Lower leg skin (tissue), 4 donors: ENCODE data around the gene VMO1. TPM values are rescaled to one million over a fixed set of nuclear protein-coding genes. Genes with fewer than 3 reads are reported as not detected.

Experiments
- DNase-seq, 2 donors: peaks; one replicate each; pipeline ENCODE4 v3.0.0-alpha.2; 2019; ENCODE audit warnings: low spot score in 2 of 2
- H3K4me3 ChIP-seq: fragments of 200-600 bp; sonication (generic); 2 replicates; pipeline ENCODE4 v1.5.1; 2017; ENCODE audit warnings: mild to moderate bottlenecking, low read depth; ENCODE audit not compliant: poor library complexity, severe bottlenecking
- CTCF ChIP-seq, 3 donors: fragments of 450-650 bp; IDR thresholded peaks; one replicate each; pipeline ENCODE4 v1.5.1; 2016; ENCODE audit warnings: antibody characterized with exemption in 3 of 3, mild to moderate bottlenecking in 3 of 3, moderate library complexity in 2 of 3
- POLR2A ChIP-seq, 2 donors: fragments of 450-650 bp; IDR thresholded peaks; one replicate each; pipeline ENCODE4 v1.6.1; 2016 to 2017; ENCODE audit warnings: antibody characterized with exemption in 2 of 2, mild to moderate bottlenecking in 1 of 2, moderate library complexity in 1 of 2
- WGBS, 2 donors: methylation state at CpG; one replicate each; pipeline ENCODE4 v1.1.5; 2018; 5-methylcytosine and 5-hydroxymethylcytosine counted together
- intact Hi-C: fragments of 100-400 bp; cut with DNase I; formaldehyde crosslinking; loops from one replicate; pipeline ENCODE4 v1.15.0; 2023; ENCODE audit warnings: low total_unique reads
- total RNA-seq, 4 donors: library from RNA; depleted of rRNA; stranded (reverse); fragments of >200 nt; gene quantifications; one replicate each; pipeline ENCODE4 v1.1.0, GENCODE V29; 2016

Gene VMO1
- total RNA-seq, 4 donors from 2014 or later: 2.2 to 9.9 (median 5.3) TPM; not detected in 1

GRCh38 chr17:4738136-4739121 is 47.7 kb downstream of the VMO1 start:
- 12 to 21% methylated on average over 32 to 41 of the region's 41 CpGs for WGBS, 2 donors
- intact Hi-C loops: loop anchor here (5.0 kb wide), 1 partner anchor 49 kb away; the partner anchor contains the start of genes GLTPD2 and VMO1

GRCh38 chr17:4735876-4736651 is 50.1 kb downstream of the VMO1 start:
- no peak for TF ChIP-seq POLR2A (IDR thresholded peaks at IDR 0.05)
- TF ChIP-seq CTCF (IDR thresholded peaks at IDR 0.05): no peak
- H3K4me3 ChIP-seq: no peak overlapping the region
- intact Hi-C loops: loop anchor here (5.0 kb wide), 1 partner anchor 51 kb away; the partner anchor contains the start of genes GLTPD2 and VMO1
- 64 to 71% methylated on average over 9 of the region's 9 CpGs for WGBS, 2 donors
- DNase-seq: peak in 1 of 2 donors; percentile 58

More at GRCh38 chr17:4738136-4739121, 47.7 kb downstream of the VMO1 start:
- TF ChIP-seq POLR2A (IDR thresholded peaks at IDR 0.05) (no peak), CTCF (IDR thresholded peaks at IDR 0.05) (no peak)
- peak overlapping the region; percentile 75 for H3K4me3 ChIP-seq
- DNase-seq: no peak

Other genes starting within 250 kb of the VMO1 start
- 10 to 100 TPM; 53.9 to 83.7 (median 54.5) TPM for gene MYBBP1A, start 231.0 kb downstream of the VMO1 start, total RNA-seq
- 100 to 1,000 TPM; 133 to 232 (median 184) TPM for gene GGT6, start 225.8 kb downstream of the VMO1 start, total RNA-seq
- gene SMTNL2, start 201.8 kb downstream of the VMO1 start, total RNA-seq: 1 to 10 TPM in 2 of 4 donors, under 1 TPM in 1, not detected in 1; 0.25 to 3.0 (median 1.0) TPM
- under 1 TPM in 2 of 4 donors, not detected in 2; 0.54 to 0.68 TPM for gene ALOX15, start 144.7 kb downstream of the VMO1 start, total RNA-seq
- 10 to 100 TPM; 20.5 to 78.4 (median 26.0) TPM for gene PELP1, start 82.2 kb downstream of the VMO1 start, total RNA-seq
- gene ARRB2, start 75.7 kb downstream of the VMO1 start, total RNA-seq: 10 to 100 TPM in 3 of 4 donors, 1 to 10 TPM in 1; 8.5 to 16.4 (median 11.8) TPM
- 10 to 100 TPM; 22.9 to 47.0 (median 40.9) TPM for gene MED11, start 54.9 kb downstream of the VMO1 start, total RNA-seq
- gene ZMYND15, start 46.5 kb downstream of the VMO1 start, total RNA-seq: 1 to 10 TPM in 2 of 4 donors, under 1 TPM in 1, not detected in 1; 0.46 to 1.7 (median 1.2) TPM
- 10 to 100 TPM; 25.0 to 28.1 (median 25.5) TPM for gene CXCL16, start 46.4 kb downstream of the VMO1 start, total RNA-seq
- not detected for gene TM4SF5, start 14.5 kb downstream of the VMO1 start, total RNA-seq
- gene GLTPD2, start 2.6 kb upstream of the VMO1 start, total RNA-seq: 1 to 10 TPM in 1 of 4 donors, not detected in 3; 1.2 TPM
- gene PSMB6, start 9.8 kb upstream of the VMO1 start, total RNA-seq: 100 to 1,000 TPM; 103 to 207 (median 177) TPM
- gene PLD2, start 20.8 kb upstream of the VMO1 start, total RNA-seq: 10 to 100 TPM; 40.1 to 78.8 (median 56.3) TPM
- gene MINK1, start 47.0 kb upstream of the VMO1 start, total RNA-seq: 100 to 1,000 TPM; 128 to 208 (median 140) TPM
- 10 to 100 TPM in 2 of 4 donors, 1 to 10 TPM in 2; 7.0 to 13.4 (median 10.1) TPM for gene C17orf107, start 113.2 kb upstream of the VMO1 start, total RNA-seq
- gene CHRNE, start 116.7 kb upstream of the VMO1 start, total RNA-seq: 1 to 10 TPM in 3 of 4 donors, under 1 TPM in 1; 0.53 to 5.2 (median 3.6) TPM
- gene GP1BA, start 145.9 kb upstream of the VMO1 start, total RNA-seq: not detected
- gene SLC25A11, start 153.7 kb upstream of the VMO1 start, total RNA-seq: 10 to 100 TPM; 35.5 to 87.7 (median 59.2) TPM
- gene RNF167, start 153.9 kb upstream of the VMO1 start, total RNA-seq: 10 to 100 TPM; 66.3 to 95.4 (median 80.2) TPM
- 100 to 1,000 TPM; 479 to 709 (median 540) TPM for gene PFN1, start 162.2 kb upstream of the VMO1 start, total RNA-seq
- 1 to 10 TPM; 1.0 to 7.9 (median 4.9) TPM for gene ENO3, start 164.8 kb upstream of the VMO1 start, total RNA-seq
- 10 to 100 TPM; 35.1 to 64.0 (median 51.7) TPM for gene SPAG7, start 181.5 kb upstream of the VMO1 start, total RNA-seq
- gene CAMTA2, start 201.3 kb upstream of the VMO1 start, total RNA-seq: 10 to 100 TPM; 21.7 to 35.3 (median 30.6) TPM
- 1 to 10 TPM in 3 of 4 donors, under 1 TPM in 1; 0.39 to 2.6 (median 1.4) TPM for gene INCA1, start 211.2 kb upstream of the VMO1 start, total RNA-seq
- gene KIF1C, start 211.6 kb upstream of the VMO1 start, total RNA-seq: 100 to 1,000 TPM in 2 of 4 donors, 10 to 100 TPM in 2; 87.6 to 140 (median 100) TPM
- 10 to 100 TPM in 1 of 4 donors, 1 to 10 TPM in 3; 3.3 to 16.1 (median 4.8) TPM for gene SLC52A1, start 249.1 kb upstream of the VMO1 start, total RNA-seq